Measurements from ENCODE around the gene NUMA1. TPM values are rescaled to one million over a fixed set of nuclear protein-coding genes. Genes with fewer than 3 reads are reported as not detected.
A peak's percentile ranks its signal among the peaks of the same experiment; 100 is the strongest.

The NUMA1 gene
- total RNA-seq, 2 donors from 2014 or later, result 102 to 130 TPM

DNA sequence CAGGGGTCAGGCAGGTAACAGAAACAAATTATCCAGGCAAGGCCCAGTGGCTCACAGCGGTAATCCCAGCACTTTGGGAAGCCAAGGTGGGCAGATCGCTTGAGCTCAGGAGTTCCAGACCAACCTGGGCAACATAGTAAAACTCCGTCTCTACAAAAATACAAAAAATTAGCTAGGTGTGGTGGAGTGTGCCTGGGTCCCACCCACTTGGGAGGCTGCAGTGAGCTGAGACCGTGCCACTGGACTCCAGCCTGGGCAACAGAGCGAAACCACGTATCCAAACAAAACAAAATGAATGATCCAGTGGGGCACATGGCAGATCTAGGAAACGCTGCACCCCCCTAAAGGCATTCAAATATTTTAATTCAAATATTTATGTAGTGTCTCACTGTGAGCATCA lies 9.9 kb downstream of the NUMA1 start:
- Histone ChIP-seq H3K36me3 (peaks cover 7% of the 10 kb centered on the region), H3K4me3 (no peak overlapping the region), H3K27ac (peak overlapping the region; percentile 57 to 81), H3K9me3 (no peaks in the 10 kb centered on the region), H3K27me3 (no peaks in the 10 kb centered on the region), H3K4me1 (peaks cover 0 to 46% of the 10 kb centered on the region in 2 donors)
- TF ChIP-seq, protein P1, sequence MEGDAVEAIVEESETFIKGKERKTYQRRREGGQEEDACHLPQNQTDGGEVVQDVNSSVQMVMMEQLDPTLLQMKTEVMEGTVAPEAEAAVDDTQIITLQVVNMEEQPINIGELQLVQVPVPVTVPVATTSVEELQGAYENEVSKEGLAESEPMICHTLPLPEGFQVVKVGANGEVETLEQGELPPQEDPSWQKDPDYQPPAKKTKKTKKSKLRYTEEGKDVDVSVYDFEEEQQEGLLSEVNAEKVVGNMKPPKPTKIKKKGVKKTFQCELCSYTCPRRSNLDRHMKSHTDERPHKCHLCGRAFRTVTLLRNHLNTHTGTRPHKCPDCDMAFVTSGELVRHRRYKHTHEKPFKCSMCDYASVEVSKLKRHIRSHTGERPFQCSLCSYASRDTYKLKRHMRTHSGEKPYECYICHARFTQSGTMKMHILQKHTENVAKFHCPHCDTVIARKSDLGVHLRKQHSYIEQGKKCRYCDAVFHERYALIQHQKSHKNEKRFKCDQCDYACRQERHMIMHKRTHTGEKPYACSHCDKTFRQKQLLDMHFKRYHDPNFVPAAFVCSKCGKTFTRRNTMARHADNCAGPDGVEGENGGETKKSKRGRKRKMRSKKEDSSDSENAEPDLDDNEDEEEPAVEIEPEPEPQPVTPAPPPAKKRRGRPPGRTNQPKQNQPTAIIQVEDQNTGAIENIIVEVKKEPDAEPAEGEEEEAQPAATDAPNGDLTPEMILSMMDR (IDR thresholded peaks at IDR 0.05), result no peak
- DNase-seq (ENCODE audit: low spot score), result no peak

DNA sequence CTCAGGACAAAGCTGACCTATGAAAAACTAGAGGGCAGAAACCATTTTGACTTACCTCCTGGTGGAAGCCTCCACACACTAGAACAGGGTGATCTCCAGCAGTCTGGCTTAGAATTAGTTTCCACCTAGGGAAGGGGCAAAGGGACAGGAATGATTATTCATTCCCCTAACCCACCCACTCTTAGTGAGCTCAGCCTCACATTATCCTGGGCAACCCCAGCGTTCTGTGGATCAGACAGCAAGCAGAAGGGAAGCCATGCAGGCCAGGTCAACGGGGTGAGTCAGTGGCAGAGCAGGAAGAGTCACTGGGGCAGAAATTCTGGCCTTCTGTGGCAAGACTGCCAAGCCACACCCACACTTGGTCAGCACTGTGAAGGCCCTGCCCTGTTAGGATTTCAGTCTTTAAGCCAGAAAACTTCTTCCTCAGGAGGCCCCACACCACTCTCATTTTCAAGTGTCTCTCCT lies 10.5 kb downstream of the NUMA1 start:
- Histone ChIP-seq H3K4me3 (no peak overlapping the region), H3K27me3 (no peaks in the 10 kb centered on the region), H3K9me3 (no peaks in the 10 kb centered on the region), H3K4me1 (peaks cover 0 to 46% of the 10 kb centered on the region in 2 donors), H3K36me3 (peaks cover 7% of the 10 kb centered on the region), H3K27ac (peak overlapping the region; percentile 57 to 81)
- TF ChIP-seq, protein P1 (IDR thresholded peaks at IDR 0.05), result no peak
- peak; percentile 92 for DNase-seq (ENCODE audit: low spot score)

DNA sequence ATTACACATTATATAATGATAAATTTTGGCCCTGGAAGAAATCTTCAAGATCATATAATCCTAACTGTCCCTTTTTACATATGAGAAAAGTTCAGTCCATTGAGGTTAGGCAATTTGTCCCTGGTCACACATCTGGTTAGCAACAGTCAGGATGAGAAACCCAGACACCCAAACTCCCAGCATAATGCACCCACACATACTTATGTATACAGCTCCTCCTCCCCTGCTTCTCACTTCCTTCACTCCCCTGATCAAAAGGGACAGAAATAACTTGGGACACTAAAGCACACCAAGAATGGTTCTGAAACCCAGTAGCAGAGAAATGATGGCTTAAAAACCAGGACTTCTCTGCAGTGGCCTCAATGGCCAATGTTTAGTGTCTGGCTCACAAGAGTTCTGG lies 11.1 kb downstream of the NUMA1 start:
- TF ChIP-seq, protein P1 (IDR thresholded peaks at IDR 0.05), result no peak
- Histone ChIP-seq H3K27ac (peak overlapping the region; percentile 57 to 81), H3K9me3 (no peaks in the 10 kb centered on the region), H3K27me3 (no peaks in the 10 kb centered on the region), H3K4me3 (no peak overlapping the region), H3K36me3 (peaks cover 7% of the 10 kb centered on the region), H3K4me1 (peaks cover 0 to 46% of the 10 kb centered on the region in 2 donors)
- DNase-seq (ENCODE audit: low spot score), result no peak

DNA sequence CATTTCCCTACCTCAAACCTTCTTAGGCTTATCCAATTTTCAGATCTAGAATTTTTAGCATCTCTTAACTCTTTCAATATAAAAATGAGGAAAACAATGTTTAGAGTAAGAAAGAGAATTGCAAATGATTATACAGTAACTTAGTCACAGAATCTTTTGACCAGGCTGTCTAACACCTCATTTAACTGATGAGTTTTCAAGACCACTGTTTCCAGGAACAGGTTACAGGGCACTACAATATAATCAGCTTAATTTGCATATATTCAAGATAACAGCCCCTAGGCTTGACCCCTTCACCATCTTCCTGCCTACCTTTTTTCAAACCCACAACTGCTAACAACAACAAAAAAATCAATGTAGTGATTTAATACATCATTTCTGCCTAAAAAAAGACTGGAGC lies 12.7 kb downstream of the NUMA1 start:
- H3K9me3 ChIP-seq, result no peaks in the 10 kb centered on the region
- no peak for DNase-seq (ENCODE audit: low spot score)
- TF ChIP-seq, protein P1 (IDR thresholded peaks at IDR 0.05), result no peak
- no peak overlapping the region for H3K27ac ChIP-seq
- H3K27me3 ChIP-seq, result no peaks in the 10 kb centered on the region
- no peak overlapping the region for H3K4me3 ChIP-seq
- peaks cover 0 to 46% of the 10 kb centered on the region in 2 donors for H3K4me1 ChIP-seq
- peaks cover 7% of the 10 kb centered on the region for H3K36me3 ChIP-seq

DNA sequence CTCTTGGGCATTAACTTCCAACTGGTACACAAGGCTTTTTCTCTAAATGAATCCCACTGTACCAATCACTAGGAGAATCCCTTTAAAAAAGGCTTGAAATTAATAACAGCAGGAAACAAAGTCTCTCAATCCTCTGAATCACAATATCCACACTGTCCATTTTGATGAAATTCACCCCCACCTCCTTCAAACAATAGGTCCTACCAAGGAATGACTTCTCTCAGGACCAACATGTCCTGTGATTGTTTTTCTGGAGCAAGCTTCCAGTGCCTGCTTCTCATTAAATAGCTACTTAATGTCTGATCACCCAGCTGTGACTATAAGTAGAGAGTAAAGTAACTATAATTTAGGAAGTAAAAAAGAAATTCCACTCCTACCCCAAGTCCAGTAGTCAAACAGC lies 13.1 kb downstream of the NUMA1 start:
- Histone ChIP-seq H3K4me3 (no peak overlapping the region), H3K9me3 (no peaks in the 10 kb centered on the region), H3K4me1 (peaks cover 0 to 42% of the 10 kb centered on the region in 2 donors), H3K27me3 (no peaks in the 10 kb centered on the region), H3K27ac (peak overlapping the region in 1 of 2 donors; percentile 28), H3K36me3 (peaks cover 7% of the 10 kb centered on the region)
- TF ChIP-seq, protein P1 (IDR thresholded peaks at IDR 0.05), result no peak
- no peak for DNase-seq (ENCODE audit: low spot score)

DNA sequence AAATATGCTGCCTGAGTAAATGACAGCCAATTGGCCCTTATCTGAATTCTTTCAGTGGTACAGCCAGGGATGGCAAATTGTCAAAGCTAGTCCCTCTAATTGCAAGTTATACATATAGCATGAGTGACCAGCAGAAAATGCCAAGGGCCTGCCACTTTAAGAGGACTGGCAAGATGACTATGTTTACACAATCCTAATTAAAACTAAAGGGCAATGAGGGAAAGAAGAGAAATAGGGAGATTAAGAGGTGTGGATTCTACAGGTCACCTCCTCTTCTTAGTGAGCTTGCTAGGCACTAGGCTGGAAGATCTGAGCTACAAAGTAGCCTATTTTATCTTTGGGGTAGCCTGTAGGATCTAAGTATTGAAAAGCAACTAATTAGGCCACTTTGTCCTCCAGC lies 13.5 kb downstream of the NUMA1 start:
- Histone ChIP-seq H3K4me3 (no peak overlapping the region), H3K27ac (peak overlapping the region in 1 of 2 donors; percentile 28), H3K27me3 (no peaks in the 10 kb centered on the region), H3K36me3 (peaks cover 7% of the 10 kb centered on the region), H3K4me1 (peaks cover 0 to 38% of the 10 kb centered on the region in 2 donors), H3K9me3 (no peaks in the 10 kb centered on the region)
- DNase-seq (ENCODE audit: low spot score), result no peak
- TF ChIP-seq, protein P1 (IDR thresholded peaks at IDR 0.05), result no peak

Data from right atrium auricular region (tissue), 2 donors.